Right hindlimb (tissue), 1 donor: ENCODE measurements around the gene PUM1.

Source experiments
- DNase-seq: peaks from one replicate; pipeline ENCODE4 v3.0.0-alpha.2; 2018

The PUM1 gene

DNA sequence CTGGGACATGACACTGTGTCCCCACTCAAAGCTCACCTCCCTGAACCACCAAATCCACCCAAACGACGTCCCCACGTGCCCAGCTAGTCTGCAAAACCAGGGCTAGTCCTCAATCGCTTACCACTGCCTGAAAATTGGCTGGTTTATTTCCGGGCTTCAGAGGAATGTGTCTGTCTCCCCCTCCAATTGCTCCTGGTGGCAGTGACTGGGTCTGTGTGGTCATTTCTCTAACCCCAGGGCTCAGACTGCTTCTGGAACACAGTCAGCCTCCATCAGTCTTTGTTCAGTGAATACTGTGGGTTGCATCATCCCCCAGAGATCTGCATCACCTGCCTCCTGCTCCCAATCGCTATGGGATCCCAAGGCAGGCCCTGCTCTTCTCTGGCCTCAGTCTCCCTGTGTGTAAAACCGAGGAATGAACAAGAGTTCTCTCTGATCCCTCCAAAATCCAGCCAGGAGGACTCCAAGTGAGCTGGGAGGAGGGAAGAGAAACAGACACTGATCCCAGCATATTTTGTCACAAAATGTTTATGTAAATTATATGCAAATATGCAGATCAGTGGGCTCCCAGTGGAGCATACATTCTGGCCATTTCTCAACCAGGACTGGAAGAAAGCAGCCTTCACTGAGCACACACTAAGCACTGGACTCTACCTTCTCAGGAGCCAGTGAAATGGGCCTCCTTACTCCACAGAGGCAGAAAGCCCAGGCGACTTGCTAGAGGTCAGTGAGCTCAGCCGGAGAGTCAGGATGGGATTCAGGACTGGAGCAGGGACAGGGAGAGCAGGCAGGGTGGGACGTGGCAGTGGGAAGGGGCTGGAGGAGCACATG, 177.8 kb downstream of the PUM1 start:
- no peak for DNase-seq

DNA sequence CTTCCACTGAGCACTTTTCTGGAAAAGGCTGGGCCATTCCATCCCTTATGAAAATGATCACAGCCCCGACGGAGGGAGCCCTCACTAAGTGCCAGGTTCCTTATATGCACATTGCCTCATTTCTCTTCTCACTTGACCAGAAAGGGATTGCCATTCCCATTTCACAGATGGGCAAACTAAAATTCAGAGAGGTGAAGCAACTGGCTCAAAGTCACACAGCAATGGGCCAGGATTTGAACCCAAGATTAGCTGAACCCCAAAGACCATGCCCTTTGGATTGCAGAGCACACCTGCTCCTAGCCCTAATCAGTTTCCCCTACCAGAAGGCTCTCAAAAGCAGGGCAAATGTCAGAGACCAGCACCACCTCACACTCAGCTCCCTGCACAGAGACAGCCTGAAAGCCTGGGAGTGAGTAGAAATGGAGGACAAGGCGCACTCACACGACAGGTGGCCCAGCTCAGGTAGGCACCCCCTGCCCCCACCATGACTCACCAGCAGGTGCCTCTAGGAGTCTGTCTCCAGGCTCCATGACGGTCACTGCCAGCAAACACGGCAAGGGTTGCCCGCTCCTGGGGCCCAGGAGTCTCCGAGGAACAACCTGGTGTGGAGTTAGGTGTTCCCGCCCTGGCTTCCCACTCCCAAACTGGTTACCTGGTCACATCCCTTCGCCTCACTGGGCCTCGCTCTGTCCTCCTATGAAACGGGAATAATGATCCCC, 178.6 kb downstream of the PUM1 start:
- DNase-seq = no peak

DNA sequence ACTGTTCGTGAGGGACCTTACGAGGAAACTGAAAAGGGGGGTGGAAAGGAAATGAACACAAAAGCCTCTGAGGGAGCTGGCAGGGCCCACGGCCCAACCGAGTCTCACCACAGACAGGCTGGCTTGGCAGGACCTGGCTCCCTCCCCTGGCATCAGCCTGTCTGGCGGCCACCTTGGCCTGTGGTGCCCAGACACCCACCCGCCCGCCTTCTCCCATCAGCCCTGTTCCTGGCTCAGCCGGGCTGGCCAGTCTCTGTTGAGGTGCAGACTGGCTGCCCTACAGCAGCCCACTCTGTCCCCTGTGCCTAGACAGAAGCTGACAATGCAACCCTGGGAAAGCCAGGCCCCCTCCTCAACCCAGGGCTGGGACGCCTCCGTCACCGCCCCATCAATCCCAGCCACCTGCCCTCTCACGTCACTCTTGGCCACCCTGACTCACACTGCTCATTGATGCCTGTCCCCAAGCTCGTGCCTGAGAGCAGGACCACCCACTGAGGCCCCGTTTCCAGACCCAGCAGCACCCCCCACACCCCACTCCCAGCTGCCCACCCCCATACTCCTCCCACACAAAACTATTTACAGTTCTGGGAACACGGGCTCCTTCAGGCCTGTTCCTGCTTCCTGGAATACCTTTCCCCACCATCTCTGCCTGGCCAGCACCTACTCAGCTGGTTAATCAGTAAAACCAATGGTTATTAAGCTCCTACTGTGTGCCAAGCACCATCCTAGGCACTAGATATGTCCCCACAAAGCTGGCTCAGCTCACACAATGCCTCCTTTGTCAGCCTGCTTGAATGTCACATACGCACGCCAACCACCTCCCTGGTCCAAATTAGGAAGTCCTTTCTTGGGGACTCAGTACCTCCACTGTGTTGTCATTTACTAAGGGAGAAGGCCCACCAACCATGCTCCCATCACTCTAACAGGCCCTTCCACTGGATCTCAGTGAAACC, 179.7 kb downstream of the PUM1 start:
- peak; percentile 68 for DNase-seq

DNA sequence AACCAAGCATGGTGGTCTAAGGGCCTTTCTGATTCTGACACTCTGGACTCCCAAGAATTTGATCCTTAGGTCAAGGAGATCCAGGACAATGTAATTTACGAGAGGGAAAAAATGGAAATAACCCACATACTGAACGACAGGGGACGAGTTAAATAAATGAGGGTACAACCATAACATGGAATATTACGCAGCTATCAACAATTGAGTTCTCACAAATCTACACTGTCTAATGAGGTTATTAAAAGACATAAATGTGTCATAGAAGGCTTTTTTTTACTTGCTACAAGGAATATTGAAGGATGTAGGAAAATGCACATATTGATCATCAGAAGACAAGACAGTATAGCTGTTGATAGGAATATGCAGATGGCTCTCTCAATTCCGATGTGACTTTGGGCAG, 180.8 kb downstream of the PUM1 start:
- no peak for DNase-seq

DNA sequence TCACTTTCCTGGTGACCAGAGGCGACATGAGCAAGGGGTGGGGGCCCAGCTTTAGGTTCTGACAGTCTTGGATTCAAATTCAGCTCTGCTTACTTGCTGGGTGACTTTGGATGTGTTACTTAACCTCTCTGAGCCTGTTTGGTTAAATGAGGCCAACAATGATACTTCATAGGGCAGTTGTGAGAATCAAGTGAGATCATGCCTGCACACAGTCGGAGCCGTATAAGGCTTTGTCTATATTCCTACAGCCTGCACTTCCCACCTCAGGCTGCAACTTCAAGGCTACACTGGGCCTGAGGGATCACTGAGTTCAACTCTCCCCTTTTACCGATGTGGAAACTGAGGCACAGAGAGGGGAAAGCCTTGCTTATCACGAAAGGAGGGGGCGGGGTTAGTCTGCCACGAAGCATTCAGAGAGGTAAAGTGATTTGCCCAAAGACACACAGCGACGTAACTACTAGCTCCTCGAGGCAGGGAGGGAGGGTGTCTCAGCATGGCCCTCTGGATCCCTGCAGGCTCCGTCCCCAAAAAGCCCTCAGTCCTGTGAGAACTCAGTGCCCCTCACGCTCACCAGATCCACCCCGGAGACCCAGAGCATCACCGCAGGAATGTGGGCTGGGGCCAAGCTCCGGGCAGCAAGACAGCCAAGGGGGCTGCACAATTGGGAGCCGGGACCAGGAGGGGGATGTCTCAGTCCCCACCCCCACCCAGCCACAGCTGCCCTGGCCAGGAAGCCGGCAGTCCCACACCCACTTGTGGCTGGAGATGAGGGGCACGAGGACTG, 181.9 kb downstream of the PUM1 start:
- no peak for DNase-seq

DNA sequence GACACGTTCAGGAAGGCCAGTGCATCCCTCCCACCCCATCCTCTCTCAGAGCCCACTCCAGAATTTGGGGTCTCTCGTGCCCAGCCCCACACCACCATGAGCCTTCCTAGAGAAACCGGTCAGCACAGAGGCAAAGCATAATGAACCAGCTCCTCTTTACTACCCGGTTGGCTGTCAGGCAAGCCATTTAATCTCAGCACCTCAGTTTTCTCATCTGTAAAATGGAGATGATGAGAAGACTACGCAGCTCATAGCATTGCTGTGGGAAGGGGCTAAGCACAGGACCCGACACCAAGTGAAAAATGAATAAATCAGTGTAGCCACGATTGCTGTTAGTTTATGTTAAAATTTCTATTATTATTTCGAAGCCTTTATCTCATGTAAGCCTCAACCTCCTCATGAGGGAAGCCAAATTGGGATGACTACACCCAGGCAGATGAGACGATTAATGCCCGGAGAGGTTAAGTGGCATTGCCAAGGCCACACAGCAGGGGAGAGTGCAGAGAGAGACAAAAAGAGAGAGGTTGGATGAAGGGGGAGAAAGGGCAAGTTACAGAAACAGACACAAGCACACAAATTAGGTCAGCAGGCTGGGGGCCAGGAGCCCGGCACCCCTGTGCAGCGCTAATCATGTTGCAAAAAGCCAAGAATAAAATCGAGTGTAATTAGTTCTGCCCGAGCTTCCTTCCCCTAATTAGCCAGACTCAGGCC, 182.7 kb downstream of the PUM1 start:
- no peak for DNase-seq
